ENCODE results near the gene ZNF280B. TPM values are rescaled to one million over a fixed set of nuclear protein-coding genes. Genes with fewer than 3 reads are reported as not detected.
"Not testable (repeated sequence)": the region's sequence is repeated elsewhere in the genome, so short reads cannot be mapped to it uniquely, and the experiment has no call there.

ZNF280B gene
- total RNA-seq, 1 experiment from 2014 or later = 8.2 TPM

GRCh38 chr22:22498267-22498666, 10.3 kb downstream of the ZNF280B start:
- Histone ChIP-seq H2BK120ac (ENCODE audit: low read depth, low read length, poor library complexity, severe bottlenecking) (no peak overlapping the region), H3K23ac (ENCODE audit: insufficient read length, low read depth, low read length) (no peak overlapping the region), H3T11ph (ENCODE audit: low read length) (no peak overlapping the region), H4K91ac (ENCODE audit: insufficient read length, low read depth, low read length) (no peak overlapping the region), H4K5ac (ENCODE audit: insufficient read length, low read depth, low read length) (no peak overlapping the region), H4K8ac (replicated peaks; ENCODE audit: insufficient read length, low read depth, low read length) (no peak overlapping the region), H3K14ac (ENCODE audit: insufficient read depth, low read length) (no peak overlapping the region), H3K79me1 (ENCODE audit: insufficient read depth, low read depth, low read length, poor library complexity, severe bottlenecking) (no peaks in the 10 kb centered on the region), H2AFZ (ENCODE audit: low read length) (no peak overlapping the region), H3K9ac (ENCODE audit: extremely low read depth, insufficient read length, low read length) (no peak overlapping the region), H3K4me1 (ENCODE audit: insufficient read depth, low read length) (no peaks in the 10 kb centered on the region), H2BK12ac (ENCODE audit: insufficient read length, low read depth, low read length) (no peak overlapping the region), H2BK20ac (ENCODE audit: low read depth, low read length, poor library complexity, severe bottlenecking) (no peak overlapping the region), H3K27me3 (ENCODE audit: insufficient read depth, low read length) (no peaks in the 10 kb centered on the region), H3K4ac (ENCODE audit: low read depth, low read length) (no peak overlapping the region), H3K18ac (ENCODE audit: insufficient read length, low read depth, low read length) (no peak overlapping the region), H3K79me2 (ENCODE audit: insufficient read depth, low read length) (no peaks in the 10 kb centered on the region), H2AK5ac (ENCODE audit: insufficient read length, low read length) (no peak overlapping the region), H2BK15ac (ENCODE audit: low read depth, low read length) (no peak overlapping the region), H4K20me1 (ENCODE audit: control insufficient read depth, insufficient read depth, insufficient read length) (no peaks in the 10 kb centered on the region), H2BK5ac (ENCODE audit: insufficient read length, low read length) (no peak overlapping the region), H3K27ac (ENCODE audit: insufficient read length, low read depth, low read length) (no peak overlapping the region), H3K9me3 (ENCODE audit: control insufficient read depth, low read depth, low read length) (no peaks in the 10 kb centered on the region), H3K4me2 (ENCODE audit: insufficient read depth, insufficient read length, low read length) (no peak overlapping the region), H3K23me2 (ENCODE audit: insufficient read length, low read depth, low read length, poor library complexity, severe bottlenecking) (no peaks in the 10 kb centered on the region), H3K56ac (ENCODE audit: insufficient read length, low read depth, low read length) (no peak overlapping the region)
- TF ChIP-seq, protein P1, sequence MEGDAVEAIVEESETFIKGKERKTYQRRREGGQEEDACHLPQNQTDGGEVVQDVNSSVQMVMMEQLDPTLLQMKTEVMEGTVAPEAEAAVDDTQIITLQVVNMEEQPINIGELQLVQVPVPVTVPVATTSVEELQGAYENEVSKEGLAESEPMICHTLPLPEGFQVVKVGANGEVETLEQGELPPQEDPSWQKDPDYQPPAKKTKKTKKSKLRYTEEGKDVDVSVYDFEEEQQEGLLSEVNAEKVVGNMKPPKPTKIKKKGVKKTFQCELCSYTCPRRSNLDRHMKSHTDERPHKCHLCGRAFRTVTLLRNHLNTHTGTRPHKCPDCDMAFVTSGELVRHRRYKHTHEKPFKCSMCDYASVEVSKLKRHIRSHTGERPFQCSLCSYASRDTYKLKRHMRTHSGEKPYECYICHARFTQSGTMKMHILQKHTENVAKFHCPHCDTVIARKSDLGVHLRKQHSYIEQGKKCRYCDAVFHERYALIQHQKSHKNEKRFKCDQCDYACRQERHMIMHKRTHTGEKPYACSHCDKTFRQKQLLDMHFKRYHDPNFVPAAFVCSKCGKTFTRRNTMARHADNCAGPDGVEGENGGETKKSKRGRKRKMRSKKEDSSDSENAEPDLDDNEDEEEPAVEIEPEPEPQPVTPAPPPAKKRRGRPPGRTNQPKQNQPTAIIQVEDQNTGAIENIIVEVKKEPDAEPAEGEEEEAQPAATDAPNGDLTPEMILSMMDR (conservative IDR thresholded peaks at IDR 0.05) = no peak
- Mint-ChIP-seq H3K36me3 (ENCODE audit: insufficient read depth in 1 of 3, low read depth in 3 of 3) (peaks cover 5 to 37% (median 32%) of the 10 kb centered on the region in 3 experiments; a peak in 6 of 7 replicates), H3K27me3 (ENCODE audit: low read depth) (peaks cover 26% of the 10 kb centered on the region), H3K27ac (no peak overlapping the region), H3K9me3 (no peaks in the 10 kb centered on the region), H3K4me1 (no peaks in the 10 kb centered on the region), H3K4me3 (no peak overlapping the region; a peak in 1 of 5 replicates)
- no peak for DNase-seq
- WGBS (ENCODE audit: extremely low coverage, insufficient read length, low lambda C conversion rate) = no CpG with 5 or more reads among the region's 2 CpGs

- H3K4me1 Mint-ChIP-seq; H4K5ac ChIP-seq (ENCODE audit: insufficient read length, low read depth, low read length); H2AK5ac ChIP-seq (ENCODE audit: insufficient read length, low read length); H3K79me1 ChIP-seq (ENCODE audit: insufficient read depth, low read depth, low read length, poor library complexity, severe bottlenecking); DNase-seq; H3K4me3 Mint-ChIP-seq; H4K20me1 ChIP-seq (ENCODE audit: control insufficient read depth, insufficient read depth, insufficient read length); H3K79me2 ChIP-seq (ENCODE audit: insufficient read depth, low read length); H3K14ac ChIP-seq (ENCODE audit: insufficient read depth, low read length); H2BK12ac ChIP-seq (ENCODE audit: insufficient read length, low read depth, low read length); H2BK120ac ChIP-seq (ENCODE audit: low read depth, low read length, poor library complexity, severe bottlenecking); H3K9me3 Mint-ChIP-seq; H3K27me3 ChIP-seq (ENCODE audit: insufficient read depth, low read length); H2BK20ac ChIP-seq (ENCODE audit: low read depth, low read length, poor library complexity, severe bottlenecking); H3K23ac ChIP-seq (ENCODE audit: insufficient read length, low read depth, low read length); H2AFZ ChIP-seq (ENCODE audit: low read length); H3K56ac ChIP-seq (ENCODE audit: insufficient read length, low read depth, low read length); H3T11ph ChIP-seq (ENCODE audit: low read length); H3K9me3 ChIP-seq (ENCODE audit: control insufficient read depth, low read depth, low read length); H3K27ac Mint-ChIP-seq; H4K8ac ChIP-seq (replicated peaks; ENCODE audit: insufficient read length, low read depth, low read length); H3K9ac ChIP-seq (ENCODE audit: extremely low read depth, insufficient read length, low read length); H4K91ac ChIP-seq (ENCODE audit: insufficient read length, low read depth, low read length); H3K4ac ChIP-seq (ENCODE audit: low read depth, low read length); H3K23me2 ChIP-seq (ENCODE audit: insufficient read length, low read depth, low read length, poor library complexity, severe bottlenecking); H3K18ac ChIP-seq (ENCODE audit: insufficient read length, low read depth, low read length); H2BK5ac ChIP-seq (ENCODE audit: insufficient read length, low read length); H3K27ac ChIP-seq (ENCODE audit: insufficient read length, low read depth, low read length); H2BK15ac ChIP-seq (ENCODE audit: low read depth, low read length); H3K4me1 ChIP-seq (ENCODE audit: insufficient read depth, low read length); H3K4me2 ChIP-seq (ENCODE audit: insufficient read depth, insufficient read length, low read length): not testable (repeated sequence)
- Mint-ChIP-seq H3K27me3 (ENCODE audit: low read depth) (peaks cover 34% of the 10 kb centered on the region), H3K36me3 (ENCODE audit: insufficient read depth in 1 of 3, low read depth in 3 of 3) (peaks cover 27 to 58% (median 46%) of the 10 kb centered on the region in 3 experiments; a peak in 6 of 7 replicates)
- no CpG with 5 or more reads among the region's 3 CpGs for WGBS (ENCODE audit: extremely low coverage, insufficient read length, low lambda C conversion rate)
Measured at GRCh38 chr22:22491589-22491988, 17.0 kb downstream of the ZNF280B start.
